Esophagus muscularis mucosa (tissue), 4 donors: ENCODE measurements around the gene DVL3. TPM values are rescaled to one million over a fixed set of nuclear protein-coding genes. Genes with fewer than 3 reads are reported as not detected.
A peak's percentile ranks its signal among the peaks of the same experiment; 100 is the strongest.

ENCODE experiments used
- DNase-seq: peaks from one replicate; pipeline ENCODE4 v3.0.0-alpha.2; 2017; ENCODE audit errors: extremely low spot score
- H3K27ac ChIP-seq, 4 donors: fragments of 200-600 bp; sonication (generic); replicated peaks in 1 of 4; 1 replicate in 3 of 4; 2 replicates in 1 of 4; pipeline ENCODE4 v1.5.1; 2016 to 2019; ENCODE audit warnings: mild to moderate bottlenecking in 1 of 4
- H3K27me3 ChIP-seq, 4 donors: fragments of 200-600 bp; sonication (generic); one replicate each; pipeline versions ENCODE4 v1.5.1 to v1.6.0; 2016 to 2019
- H3K36me3 ChIP-seq, 4 donors: fragments of 200-600 bp; sonication (generic); one replicate each; pipeline ENCODE4 v1.5.1; 2016 to 2019
- H3K4me1 ChIP-seq, 4 donors: fragments of 200-600 bp; sonication (generic); one replicate each; pipeline ENCODE4 v1.5.1; 2016 to 2019
- H3K4me3 ChIP-seq, 4 donors: fragments of 200-600 bp; sonication (generic); 1 replicate in 2 of 4; 2 replicates in 2 of 4; pipeline ENCODE4 v1.5.1; 2016 to 2019; ENCODE audit warnings: mild to moderate bottlenecking in 4 of 4, moderate library complexity in 1 of 4
- H3K9me3 ChIP-seq, 4 donors: fragments of 200-600 bp; sonication (generic); 1 replicate in 3 of 4; 2 replicates in 1 of 4; pipeline ENCODE4 v1.5.1; 2016 to 2019
- EP300 ChIP-seq: sonication (generic); formaldehyde crosslinking; IDR thresholded peaks from one replicate; pipeline ENCODE4 v1.6.1; 2017; ENCODE audit warnings: antibody characterized with exemption
- POLR2A ChIP-seq: fragments of 450-650 bp; IDR thresholded peaks from one replicate; pipeline ENCODE4 v1.6.1; 2017; ENCODE audit warnings: antibody characterized with exemption, moderate library complexity, mild to moderate bottlenecking, low read depth
- POLR2AphosphoS5 ChIP-seq, 2 donors: sonication (generic); formaldehyde crosslinking; IDR thresholded peaks; one replicate each; pipeline ENCODE4 v1.6.1; 2017; ENCODE audit warnings: antibody characterized with exemption in 2 of 2
- WGBS: methylation state at CpG from one replicate; pipeline ENCODE4 v1.1.5; 2018; 5-methylcytosine and 5-hydroxymethylcytosine counted together
- intact Hi-C: fragments of 100-400 bp; cut with DNase I; formaldehyde crosslinking; loops from one replicate; pipeline ENCODE4 v1.15.1; 2023
- total RNA-seq, 4 donors: library from RNA; depleted of rRNA; stranded (reverse); fragments of >200 nt; gene quantifications; one replicate each; pipeline versions ENCODE4 v1.1.0 to v1.2.1, GENCODE V29; 2016
- TF ChIP-seq, protein P1 (sequence below), 3 experiments: fragments of 200-600 bp in 2 of 3; fragments of 450-650 bp in 1 of 3; sonication (generic) in 2 of 3; IDR thresholded peaks; one replicate each; pipeline ENCODE4 v1.5.1; 2017 to 2019; ENCODE audit warnings: antibody characterized with exemption in 3 of 3, mild to moderate bottlenecking in 2 of 3, moderate library complexity in 1 of 3

Gene DVL3
- total RNA-seq, 4 donors from 2014 or later = 64.0 to 119 (median 86.3) TPM

DNA sequence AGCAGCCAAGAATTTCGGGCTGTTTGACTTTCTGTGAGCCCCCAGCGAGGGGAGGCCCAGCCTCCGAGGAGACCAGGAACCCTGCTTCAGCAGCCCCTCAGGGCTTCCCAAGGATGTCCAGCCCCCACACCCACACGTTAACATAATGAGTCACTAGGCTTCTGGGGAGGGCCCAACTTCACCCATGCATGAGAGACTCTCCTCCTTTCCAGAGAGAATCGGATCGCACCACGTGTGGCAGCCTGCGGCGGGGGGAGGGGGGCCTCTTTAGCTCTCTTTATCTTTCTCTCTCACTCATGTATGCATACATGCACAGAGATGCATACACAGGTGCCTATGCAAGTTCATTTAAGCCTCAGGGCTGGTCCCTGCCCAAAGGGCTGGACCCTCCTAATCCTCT is 16.4 kb downstream of the DVL3 start:
- no peaks in the 10 kb centered on the region for H3K27me3 ChIP-seq

DNA sequence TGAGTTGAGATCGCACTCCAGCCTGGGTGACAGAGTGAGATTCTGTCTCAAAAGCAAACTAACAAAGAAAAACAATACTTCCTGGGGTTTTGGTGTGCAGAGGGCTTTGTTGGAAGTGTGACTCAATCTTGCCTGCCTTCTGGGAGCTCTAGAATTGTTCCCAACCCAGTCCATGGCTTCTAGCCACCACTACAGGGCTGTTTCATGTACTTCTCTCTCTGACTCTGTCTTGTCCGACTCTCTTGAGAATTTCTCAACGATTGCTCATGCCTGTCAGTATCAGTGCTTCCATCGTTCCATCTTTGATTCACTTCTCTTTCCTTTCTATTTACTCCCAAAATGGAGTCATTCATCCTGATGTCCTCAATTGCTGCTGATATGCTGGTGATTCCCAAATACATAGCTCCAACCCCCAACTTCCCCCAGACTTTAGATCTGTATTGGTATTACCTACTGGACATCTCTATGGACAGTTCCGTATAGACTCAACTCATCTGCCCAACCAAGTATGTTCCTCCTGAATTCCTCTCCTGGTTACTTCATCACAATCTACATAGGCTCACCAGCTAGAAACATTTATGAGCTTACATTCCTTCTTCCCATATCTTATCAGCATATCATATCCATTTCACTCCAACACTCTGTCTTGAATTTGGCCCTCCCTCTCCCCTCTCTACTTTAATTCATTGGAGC is 17.6 kb downstream of the DVL3 start:
- peak in 1 of 2 donors; percentile 16 for TF ChIP-seq POLR2AphosphoS5 (IDR thresholded peaks at IDR 0.05)
- TF ChIP-seq EP300 = no peak
- H3K4me1 ChIP-seq = peaks cover 29 to 62% (median 56%) of the 10 kb centered on the region in 4 donors
- intact Hi-C loops = no loop called here
- DNase-seq = no peak
- no peaks in the 10 kb centered on the region for H3K9me3 ChIP-seq
- H3K36me3 ChIP-seq = peaks cover 40 to 61% (median 55%) of the 10 kb centered on the region in 4 donors
- WGBS = 77% methylated on average over 5 of the region's 5 CpGs
- no peaks in the 10 kb centered on the region for H3K27me3 ChIP-seq
- peak overlapping the region; percentile 1 to 97 (median 36) for H3K27ac ChIP-seq
- no peak overlapping the region for H3K4me3 ChIP-seq

More for the DNA sequence above, 16.4 kb downstream of the DVL3 start:
- TF ChIP-seq, protein P1, sequence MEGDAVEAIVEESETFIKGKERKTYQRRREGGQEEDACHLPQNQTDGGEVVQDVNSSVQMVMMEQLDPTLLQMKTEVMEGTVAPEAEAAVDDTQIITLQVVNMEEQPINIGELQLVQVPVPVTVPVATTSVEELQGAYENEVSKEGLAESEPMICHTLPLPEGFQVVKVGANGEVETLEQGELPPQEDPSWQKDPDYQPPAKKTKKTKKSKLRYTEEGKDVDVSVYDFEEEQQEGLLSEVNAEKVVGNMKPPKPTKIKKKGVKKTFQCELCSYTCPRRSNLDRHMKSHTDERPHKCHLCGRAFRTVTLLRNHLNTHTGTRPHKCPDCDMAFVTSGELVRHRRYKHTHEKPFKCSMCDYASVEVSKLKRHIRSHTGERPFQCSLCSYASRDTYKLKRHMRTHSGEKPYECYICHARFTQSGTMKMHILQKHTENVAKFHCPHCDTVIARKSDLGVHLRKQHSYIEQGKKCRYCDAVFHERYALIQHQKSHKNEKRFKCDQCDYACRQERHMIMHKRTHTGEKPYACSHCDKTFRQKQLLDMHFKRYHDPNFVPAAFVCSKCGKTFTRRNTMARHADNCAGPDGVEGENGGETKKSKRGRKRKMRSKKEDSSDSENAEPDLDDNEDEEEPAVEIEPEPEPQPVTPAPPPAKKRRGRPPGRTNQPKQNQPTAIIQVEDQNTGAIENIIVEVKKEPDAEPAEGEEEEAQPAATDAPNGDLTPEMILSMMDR (IDR thresholded peaks at IDR 0.05) = no peak
- TF ChIP-seq EP300 (no peak), POLR2A (no peak), POLR2AphosphoS5 (IDR thresholded peaks at IDR 0.05) (no peak)
- Histone ChIP-seq H3K9me3 (no peaks in the 10 kb centered on the region), H3K27ac (peak overlapping the region in 2 of 4 donors; percentile 17 to 20), H3K4me1 (peaks cover 17 to 50% (median 45%) of the 10 kb centered on the region in 4 donors), H3K4me3 (no peak overlapping the region), H3K36me3 (peaks cover 51 to 63% (median 59%) of the 10 kb centered on the region in 4 donors)
- DNase-seq = no peak
- intact Hi-C loops = no loop called here
- WGBS = 71% methylated on average over 4 of the region's 9 CpGs

DNA sequence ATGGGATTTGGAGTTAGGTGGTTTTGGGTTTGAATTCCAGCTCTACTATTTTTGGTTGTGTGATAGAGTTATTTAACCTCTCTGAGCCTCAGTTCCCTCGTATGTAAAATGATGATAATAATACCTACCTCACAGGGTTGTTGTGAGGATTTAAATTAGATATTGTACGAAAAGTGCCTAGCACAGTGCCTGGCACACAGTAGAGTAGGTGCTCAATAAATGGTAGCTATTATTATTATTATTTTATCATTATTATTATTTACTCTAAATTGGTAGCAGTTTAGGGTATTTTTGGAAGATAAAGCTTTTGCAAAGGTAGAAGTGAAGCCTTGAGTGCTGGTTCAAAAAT is 18.2 kb downstream of the DVL3 start:
- Histone ChIP-seq H3K36me3 (peaks cover 40 to 61% (median 55%) of the 10 kb centered on the region in 4 donors), H3K27me3 (no peaks in the 10 kb centered on the region), H3K27ac (peak overlapping the region; percentile 62 to 97 (median 82)), H3K9me3 (no peaks in the 10 kb centered on the region), H3K4me3 (no peak overlapping the region), H3K4me1 (peaks cover 33 to 62% (median 56%) of the 10 kb centered on the region in 4 donors)
- TF ChIP-seq, protein P1 (IDR thresholded peaks at IDR 0.05) = no peak
- TF ChIP-seq EP300 = no peak
- no peak for TF ChIP-seq POLR2AphosphoS5 (IDR thresholded peaks at IDR 0.05)
- TF ChIP-seq POLR2A = no peak
- no peak for DNase-seq
- intact Hi-C loops = no loop called here
- WGBS = 94% methylated on average over 2 of the region's 2 CpGs

DNA sequence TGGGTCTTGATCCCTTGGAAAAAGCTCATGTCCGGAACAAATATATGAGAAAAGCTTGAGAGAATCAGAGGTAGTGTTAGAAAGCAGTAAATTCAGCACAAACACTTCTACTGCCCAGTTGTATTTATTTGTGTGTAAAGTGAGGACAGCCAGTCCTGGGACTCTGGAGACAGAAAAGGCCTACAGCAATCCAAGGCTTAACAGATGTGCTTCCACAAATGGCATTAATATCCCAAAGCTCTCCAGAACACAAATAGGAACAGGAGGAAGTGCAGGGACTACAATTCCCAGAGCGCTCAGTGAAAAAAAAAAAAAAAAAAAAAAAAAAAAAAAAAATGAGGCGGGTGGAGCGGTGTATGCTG is 19.1 kb downstream of the DVL3 start:
- no peak for TF ChIP-seq EP300
- no peak for TF ChIP-seq POLR2A
- no peak for TF ChIP-seq POLR2AphosphoS5 (IDR thresholded peaks at IDR 0.05)
- TF ChIP-seq, protein P1 (IDR thresholded peaks at IDR 0.05) = no peak
- no peaks in the 10 kb centered on the region for H3K27me3 ChIP-seq
- WGBS = 14% methylated on average over 4 of the region's 4 CpGs
- peaks cover 33 to 57% (median 54%) of the 10 kb centered on the region in 4 donors for H3K4me1 ChIP-seq
- no peak for DNase-seq
- H3K9me3 ChIP-seq = no peaks in the 10 kb centered on the region
- H3K36me3 ChIP-seq = peaks cover 47 to 61% (median 55%) of the 10 kb centered on the region in 4 donors
- intact Hi-C loops = loop anchor here (2.0 kb wide), 1 partner anchor 39 kb away; the partner anchor contains the start of gene EIF2B5
- peak overlapping the region; percentile 62 to 97 (median 82) for H3K27ac ChIP-seq
- H3K4me3 ChIP-seq = peak overlapping the region in 2 of 4 donors; percentile 99

DNA sequence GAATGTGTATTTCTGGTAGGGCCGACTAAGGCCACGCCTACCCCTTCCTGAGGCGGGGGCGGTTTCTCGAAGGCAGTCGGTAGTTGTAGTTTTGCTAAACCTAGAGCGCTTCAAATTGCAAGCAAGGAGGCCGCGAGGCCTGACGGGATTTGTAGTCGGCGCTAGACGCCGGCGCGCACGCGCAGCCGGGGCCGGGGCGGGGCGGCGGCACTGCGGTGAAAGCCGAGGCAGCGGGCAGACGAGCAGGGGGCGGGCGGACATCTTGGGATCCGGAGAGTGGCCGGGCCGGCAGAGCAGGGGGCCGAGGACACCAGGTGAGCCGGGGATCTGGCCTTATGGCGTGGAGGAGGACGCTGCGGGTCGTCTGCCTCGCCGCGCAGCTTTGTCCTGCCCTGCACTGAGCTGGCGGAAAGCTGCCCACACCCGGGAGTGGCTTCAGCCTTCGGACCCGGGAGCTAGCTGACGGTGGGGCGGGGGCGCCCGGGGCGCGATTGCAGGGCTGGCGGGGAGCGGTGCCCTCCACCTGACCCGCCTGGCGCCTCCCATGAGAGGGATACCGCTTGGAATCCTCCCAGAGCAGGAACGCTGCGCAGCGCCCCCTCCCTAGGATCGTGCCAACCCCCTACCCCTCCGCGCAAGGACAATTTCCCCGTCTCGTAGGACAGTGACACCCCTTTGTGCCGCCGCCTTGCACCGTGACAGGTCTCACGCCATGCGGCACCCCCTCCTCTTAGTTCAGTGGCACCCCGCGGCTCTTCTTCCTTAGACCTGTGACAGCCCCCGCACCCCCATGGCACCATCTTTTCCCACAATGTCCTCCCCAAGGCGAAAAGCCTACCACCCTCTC is 19.7 kb downstream of the DVL3 start, which contains the start of gene AP2M1:
AP2M1 (plus strand) TSS at position 210 of the 847 bp plus-strand sequence. CDS start 2,139 bp downstream, outside the sequence.
- Histone ChIP-seq H3K36me3 (peaks cover 47 to 61% (median 55%) of the 10 kb centered on the region in 4 donors), H3K9me3 (no peaks in the 10 kb centered on the region), H3K27ac (peak within 1 kb of the TSS; percentile 90 to 97 (median 96)), H3K27me3 (no peaks in the 10 kb centered on the region), H3K4me3 (peak within 1 kb of the TSS; percentile 85 to 100 (median 99)), H3K4me1 (peaks cover 33 to 57% (median 53%) of the 10 kb centered on the region in 4 donors)
- under 1% methylated on average over 41 of the region's 73 CpGs for WGBS
- DNase-seq = peak; percentile 99
- peak; percentile 93 for TF ChIP-seq POLR2AphosphoS5 (IDR thresholded peaks at IDR 0.05)
- TF ChIP-seq EP300 = no peak
- TF ChIP-seq POLR2A = peak; percentile 75
- TF ChIP-seq, protein P1 (IDR thresholded peaks at IDR 0.05) = no peak
- intact Hi-C loops = loop anchor here (2.0 kb wide), 1 partner anchor 40 kb away; the partner anchor contains the start of gene EIF2B5
